ENCODE measurements around the gene GOLGA8J. TPM values are rescaled to one million over a fixed set of nuclear protein-coding genes. Genes with fewer than 3 reads are reported as not detected.

GOLGA8J gene
- polyA plus RNA-seq, 1 donor from 2014 or later = not detected

DNA sequence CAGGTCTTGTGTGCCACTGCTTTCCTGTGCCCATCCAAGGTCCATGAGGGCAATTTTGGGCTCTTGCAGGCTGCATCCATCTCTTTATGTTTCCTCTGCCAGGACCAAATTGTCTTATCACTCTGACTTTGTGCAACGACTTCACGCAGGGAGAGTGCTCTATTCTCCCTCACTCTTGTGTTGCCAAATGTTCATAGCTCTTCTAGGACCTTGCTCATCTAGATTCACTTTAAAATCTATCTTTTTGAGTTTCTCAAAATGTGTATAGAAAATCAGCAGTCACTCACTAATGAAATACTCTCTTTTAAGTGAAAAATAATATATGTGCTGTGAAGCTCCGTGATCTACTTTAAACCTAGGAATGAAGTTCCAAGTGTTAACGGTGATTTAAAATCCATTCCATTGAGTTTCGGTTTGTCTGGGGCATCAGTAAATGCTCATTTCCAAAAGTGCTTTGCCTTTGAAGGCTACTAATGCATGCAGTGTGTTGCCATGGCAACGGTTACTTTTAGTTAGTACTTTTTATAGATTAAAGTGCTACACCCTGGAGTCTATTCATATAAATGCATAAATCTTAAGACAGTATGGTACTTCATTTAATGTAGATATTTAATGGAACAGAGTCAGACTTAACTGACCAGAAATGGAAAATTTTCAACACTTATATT lies 46.6 kb upstream of the GOLGA8J start:
- no peak overlapping the region for H3K9ac ChIP-seq (ENCODE audit: low read length)
- no peaks in the 10 kb centered on the region for H3K9me3 ChIP-seq (ENCODE audit: low read length)
- no peak overlapping the region for H3K4me2 ChIP-seq (ENCODE audit: low read length)
- no peaks in the 10 kb centered on the region for H3K9me2 ChIP-seq (ENCODE audit: insufficient read depth, low read length)
- no peaks in the 10 kb centered on the region for H3K27me3 ChIP-seq (ENCODE audit: insufficient read depth, low read depth, low read length)
- H4K20me1 ChIP-seq (ENCODE audit: insufficient read depth) = no peaks in the 10 kb centered on the region
- no peak overlapping the region for H3K4me3 ChIP-seq (ENCODE audit: low read length)
- H3K27ac ChIP-seq (ENCODE audit: low read length) = no peak overlapping the region
- no peak overlapping the region for H2AFZ ChIP-seq (ENCODE audit: low read depth, low read length)
- no peaks in the 10 kb centered on the region for H3K79me2 ChIP-seq (replicated peaks; ENCODE audit: insufficient read depth, low read length)
- no peaks in the 10 kb centered on the region for H3F3A ChIP-seq (ENCODE audit: insufficient read depth, low read length, poor library complexity, severe bottlenecking)
- no peak for TF ChIP-seq POLR2AphosphoS5 (IDR thresholded peaks at IDR 0.05)
- no peak for TF ChIP-seq RAD21 (conservative IDR thresholded peaks at IDR 0.05)
- no peak for TF ChIP-seq SMC3 (conservative IDR thresholded peaks at IDR 0.05; ENCODE audit: poor library complexity)
- TF ChIP-seq TAF1 (IDR thresholded peaks at IDR 0.05; ENCODE audit: low read depth) = no peak
- no peak for TF ChIP-seq CTCF (IDR thresholded peaks at IDR 0.05; ENCODE audit: poor library complexity, severe bottlenecking)
- TF ChIP-seq MXI1 (conservative IDR thresholded peaks at IDR 0.05; ENCODE audit: poor library complexity, severe bottlenecking) = no peak
- no peak for TF ChIP-seq EZH2 (IDR thresholded peaks at IDR 0.05; ENCODE audit: borderline replicate concordance, insufficient read depth, low read length, poor library complexity, severe bottlenecking)
- TF ChIP-seq, protein P1, sequence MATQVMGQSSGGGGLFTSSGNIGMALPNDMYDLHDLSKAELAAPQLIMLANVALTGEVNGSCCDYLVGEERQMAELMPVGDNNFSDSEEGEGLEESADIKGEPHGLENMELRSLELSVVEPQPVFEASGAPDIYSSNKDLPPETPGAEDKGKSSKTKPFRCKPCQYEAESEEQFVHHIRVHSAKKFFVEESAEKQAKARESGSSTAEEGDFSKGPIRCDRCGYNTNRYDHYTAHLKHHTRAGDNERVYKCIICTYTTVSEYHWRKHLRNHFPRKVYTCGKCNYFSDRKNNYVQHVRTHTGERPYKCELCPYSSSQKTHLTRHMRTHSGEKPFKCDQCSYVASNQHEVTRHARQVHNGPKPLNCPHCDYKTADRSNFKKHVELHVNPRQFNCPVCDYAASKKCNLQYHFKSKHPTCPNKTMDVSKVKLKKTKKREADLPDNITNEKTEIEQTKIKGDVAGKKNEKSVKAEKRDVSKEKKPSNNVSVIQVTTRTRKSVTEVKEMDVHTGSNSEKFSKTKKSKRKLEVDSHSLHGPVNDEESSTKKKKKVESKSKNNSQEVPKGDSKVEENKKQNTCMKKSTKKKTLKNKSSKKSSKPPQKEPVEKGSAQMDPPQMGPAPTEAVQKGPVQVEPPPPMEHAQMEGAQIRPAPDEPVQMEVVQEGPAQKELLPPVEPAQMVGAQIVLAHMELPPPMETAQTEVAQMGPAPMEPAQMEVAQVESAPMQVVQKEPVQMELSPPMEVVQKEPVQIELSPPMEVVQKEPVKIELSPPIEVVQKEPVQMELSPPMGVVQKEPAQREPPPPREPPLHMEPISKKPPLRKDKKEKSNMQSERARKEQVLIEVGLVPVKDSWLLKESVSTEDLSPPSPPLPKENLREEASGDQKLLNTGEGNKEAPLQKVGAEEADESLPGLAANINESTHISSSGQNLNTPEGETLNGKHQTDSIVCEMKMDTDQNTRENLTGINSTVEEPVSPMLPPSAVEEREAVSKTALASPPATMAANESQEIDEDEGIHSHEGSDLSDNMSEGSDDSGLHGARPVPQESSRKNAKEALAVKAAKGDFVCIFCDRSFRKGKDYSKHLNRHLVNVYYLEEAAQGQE (IDR thresholded peaks at IDR 0.05; ENCODE audit: borderline replicate concordance) = no peak
- TF ChIP-seq EP300 (conservative IDR thresholded peaks at IDR 0.05; ENCODE audit: poor library complexity, severe bottlenecking) = no peak
- no peaks in the 10 kb centered on the region for H3K36me3 ChIP-seq (ENCODE audit: insufficient read depth, low read length)

- Histone ChIP-seq H3K9ac (ENCODE audit: low read length) (no peak overlapping the region), H2AFZ (ENCODE audit: low read depth, low read length) (no peak overlapping the region), H3K4me3 (ENCODE audit: low read length) (no peak overlapping the region), H3K9me2 (ENCODE audit: insufficient read depth, low read length) (no peaks in the 10 kb centered on the region), H3F3A (ENCODE audit: insufficient read depth, low read length, poor library complexity, severe bottlenecking) (no peaks in the 10 kb centered on the region), H3K9me3 (ENCODE audit: low read length) (no peaks in the 10 kb centered on the region), H3K27ac (ENCODE audit: low read length) (no peak overlapping the region), H4K20me1 (ENCODE audit: insufficient read depth) (no peaks in the 10 kb centered on the region), H3K4me2 (ENCODE audit: low read length) (no peak overlapping the region), H3K27me3 (ENCODE audit: insufficient read depth, low read depth, low read length) (no peaks in the 10 kb centered on the region), H3K36me3 (ENCODE audit: insufficient read depth, low read length) (no peaks in the 10 kb centered on the region), H3K79me2 (replicated peaks; ENCODE audit: insufficient read depth, low read length) (no peaks in the 10 kb centered on the region)
- TF ChIP-seq SMC3 (conservative IDR thresholded peaks at IDR 0.05; ENCODE audit: poor library complexity) (no peak), EP300 (conservative IDR thresholded peaks at IDR 0.05; ENCODE audit: poor library complexity, severe bottlenecking) (no peak), RAD21 (conservative IDR thresholded peaks at IDR 0.05) (no peak), EZH2 (IDR thresholded peaks at IDR 0.05; ENCODE audit: borderline replicate concordance, insufficient read depth, low read length, poor library complexity, severe bottlenecking) (no peak), MXI1 (conservative IDR thresholded peaks at IDR 0.05; ENCODE audit: poor library complexity, severe bottlenecking) (no peak), TAF1 (IDR thresholded peaks at IDR 0.05; ENCODE audit: low read depth) (no peak), CTCF (IDR thresholded peaks at IDR 0.05; ENCODE audit: poor library complexity, severe bottlenecking) (no peak), POLR2AphosphoS5 (IDR thresholded peaks at IDR 0.05) (no peak)
- TF ChIP-seq, protein P1 (IDR thresholded peaks at IDR 0.05; ENCODE audit: borderline replicate concordance) = no peak
These were observed 43.9 kb upstream of the GOLGA8J start for GRCh38 chr15:30038667-30039523.

All from neural cell (in vitro differentiated cells).